ENCODE data around the gene CACNA1C.

The CACNA1C gene

GRCh38 chr12:2283480-2283879 lies 230.7 kb downstream of the CACNA1C start:
- no peak for DNase-seq (ENCODE audit: low read depth)

GRCh38 chr12:2283916-2284315 lies 231.1 kb downstream of the CACNA1C start:
- no peak for DNase-seq (ENCODE audit: low read depth)

- no peak for DNase-seq (ENCODE audit: low read depth)
Observed at GRCh38 chr12:2284321-2284813, 231.6 kb downstream of the CACNA1C start.

- no peak for DNase-seq (ENCODE audit: low read depth)
Observed at GRCh38 chr12:2284857-2285256, 232.1 kb downstream of the CACNA1C start.

GRCh38 chr12:2285462-2285861 lies 232.7 kb downstream of the CACNA1C start:
- DNase-seq (ENCODE audit: low read depth) = no peak

GRCh38 chr12:2286047-2286446 lies 233.3 kb downstream of the CACNA1C start:
- no peak for DNase-seq (ENCODE audit: low read depth)

GRCh38 chr12:2286461-2287131 lies 233.8 kb downstream of the CACNA1C start:
- no peak for DNase-seq (ENCODE audit: low read depth)

GRCh38 chr12:2287151-2287550 lies 234.4 kb downstream of the CACNA1C start:
- DNase-seq (ENCODE audit: low read depth) = no peak

GRCh38 chr12:2287589-2287988 lies 234.8 kb downstream of the CACNA1C start:
- no peak for DNase-seq (ENCODE audit: low read depth)

- no peak for DNase-seq (ENCODE audit: low read depth)
Observed at GRCh38 chr12:2288001-2288400, 235.2 kb downstream of the CACNA1C start.

GRCh38 chr12:2288471-2288870 lies 235.7 kb downstream of the CACNA1C start:
- no peak for DNase-seq (ENCODE audit: low read depth)

- DNase-seq (ENCODE audit: low read depth) = no peak
Observed at GRCh38 chr12:2288875-2289274, 236.1 kb downstream of the CACNA1C start.

- no peak for DNase-seq (ENCODE audit: low read depth)
Observed at GRCh38 chr12:2289525-2289924, 236.7 kb downstream of the CACNA1C start.

- DNase-seq (ENCODE audit: low read depth) = no peak
Observed at GRCh38 chr12:2290091-2290490, 237.3 kb downstream of the CACNA1C start.

GRCh38 chr12:2290516-2291065 lies 237.8 kb downstream of the CACNA1C start:
- DNase-seq (ENCODE audit: low read depth) = no peak

- peak; percentile 4 for DNase-seq (ENCODE audit: low read depth)
Observed at GRCh38 chr12:2291182-2291832, 238.5 kb downstream of the CACNA1C start.

GRCh38 chr12:2291947-2292346 lies 239.2 kb downstream of the CACNA1C start:
- no peak for DNase-seq (ENCODE audit: low read depth)

GRCh38 chr12:2292560-2292959 lies 239.8 kb downstream of the CACNA1C start:
- DNase-seq (ENCODE audit: low read depth) = no peak

- DNase-seq (ENCODE audit: low read depth) = no peak
Observed at GRCh38 chr12:2294651-2295475, 242.1 kb downstream of the CACNA1C start.

- DNase-seq (ENCODE audit: low read depth) = no peak
Observed at GRCh38 chr12:2295941-2296461, 243.2 kb downstream of the CACNA1C start.

GRCh38 chr12:2297004-2297403 lies 244.2 kb downstream of the CACNA1C start:
- no peak for DNase-seq (ENCODE audit: low read depth)

- DNase-seq (ENCODE audit: low read depth) = no peak
Observed at GRCh38 chr12:2297658-2298057, 244.9 kb downstream of the CACNA1C start.

Measured in stimulated activated CD8-positive, alpha-beta memory T cell treated with anti-CD3 and anti-CD28 coated beads, Interleukin-12 subunit alpha, Interleukin-12 subunit beta, amount 100 ng/mL, for 1 hour (primary cell).